ENCODE results near the gene EEF2. TPM values are rescaled to one million over a fixed set of nuclear protein-coding genes. Genes with fewer than 3 reads are reported as not detected.

The EEF2 gene
- polyA plus RNA-seq (2013, experiment 1 of 2; ENCODE audit: insufficient read length): 2,331 TPM
- polyA plus RNA-seq (2013, experiment 2 of 2; ENCODE audit: insufficient read length): 2,134 TPM

- DNase-seq: peak; percentile 93
Observed at GRCh38 chr19:3984908-3985642, at the start of gene EEF2. Gene EEF2, minus strand, starts transcription at chr19:3985463. Its CDS starts 83 bp downstream, at chr19:3985380.

- DNase-seq: no peak
Observed at GRCh38 chr19:4034048-4035017, 49.1 kb upstream of the EEF2 start.

- DNase-seq: no peak
Observed at GRCh38 chr19:4033028-4033956, 48.0 kb upstream of the EEF2 start.

- peak; percentile 32 for DNase-seq
Observed at GRCh38 chr19:4032436-4032835, 47.2 kb upstream of the EEF2 start.

GRCh38 chr19:4031420-4031819 is 46.2 kb upstream of the EEF2 start:
- DNase-seq: no peak

- DNase-seq: no peak
Observed at GRCh38 chr19:4030981-4031380, 45.7 kb upstream of the EEF2 start.

- DNase-seq: no peak
Observed at GRCh38 chr19:4030552-4030951, 45.3 kb upstream of the EEF2 start.

- no peak for DNase-seq
Observed at GRCh38 chr19:4029247-4029614, 44.0 kb upstream of the EEF2 start.

GRCh38 chr19:4028334-4029246 is 43.3 kb upstream of the EEF2 start:
- no peak for DNase-seq

GRCh38 chr19:4027146-4027545 is 41.9 kb upstream of the EEF2 start:
- no peak for DNase-seq

- no peak for DNase-seq
Observed at GRCh38 chr19:4025317-4025716, 40.1 kb upstream of the EEF2 start.

- no peak for DNase-seq
Observed at GRCh38 chr19:4023600-4024398, 38.5 kb upstream of the EEF2 start.

GRCh38 chr19:4019578-4019977 is 34.3 kb upstream of the EEF2 start:
- no peak for DNase-seq

GRCh38 chr19:4018775-4019504 is 33.7 kb upstream of the EEF2 start:
- DNase-seq: no peak

GRCh38 chr19:4018140-4018613 is 32.9 kb upstream of the EEF2 start:
- no peak for DNase-seq

- no peak for DNase-seq
Observed at GRCh38 chr19:4016903-4017638, 31.8 kb upstream of the EEF2 start.

GRCh38 chr19:4016486-4016885 is 31.2 kb upstream of the EEF2 start:
- DNase-seq: no peak

- DNase-seq: no peak
Observed at GRCh38 chr19:4015705-4016402, 30.6 kb upstream of the EEF2 start.
